K562 (cell line): ENCODE results near the gene STXBP6. TPM values are rescaled to one million over a fixed set of nuclear protein-coding genes. Genes with fewer than 3 reads are reported as not detected.

Experiments
- ATF3 ChIP-seq, 2 experiments: fragments of 450-650 bp in 1 of 2; sonication (generic) in 1 of 2; formaldehyde crosslinking in 1 of 2; IDR thresholded peaks in 1 of 2; conservative IDR thresholded peaks in 1 of 2; 2 replicates each; pipeline versions ENCODE4 v1.6.1 to v1.8.1; 2016 to 2023; ENCODE audit warnings: mild to moderate bottlenecking in 2 of 2, moderate library complexity in 2 of 2, inconsistent platforms in 1 of 2, missing genetic modification reagents in 1 of 2
- ATF7 ChIP-seq: fragments of 450-650 bp; IDR thresholded peaks from 2 replicates; pipeline ENCODE4 v1.7.1; 2014; ENCODE audit warnings: mild to moderate bottlenecking, moderate library complexity
- CCAR2 ChIP-seq: fragments of 200-400 bp; formaldehyde crosslinking; IDR thresholded peaks from 2 replicates; pipeline ENCODE4 v1.6.1; 2017; ENCODE audit warnings: mild to moderate bottlenecking, low read depth, low read length
- FOSL1 ChIP-seq: fragments of 200-800 bp; sonication (Bioruptor generic); conservative IDR thresholded peaks from 2 replicates; pipeline ENCODE4 v1.6.1; 2016; ENCODE audit warnings: missing genetic modification characterization, missing compliant biosample characterization
- FOXA1 ChIP-seq: fragments of 450-650 bp; IDR thresholded peaks from 2 replicates; pipeline ENCODE4 v1.6.1; 2016; ENCODE audit warnings: mild to moderate bottlenecking, borderline replicate concordance
- HMGN3 ChIP-seq: IDR thresholded peaks from 2 replicates; pipeline ENCODE4 v1.6.1; 2011; ENCODE audit warnings: borderline replicate concordance, low read depth, mild to moderate bottlenecking, mixed read lengths, low read length; ENCODE audit not compliant: insufficient read length; ENCODE audit errors: extremely low read depth
- KDM5B ChIP-seq: fragments of 200-600 bp; sonication (generic); IDR thresholded peaks from 2 replicates; pipeline ENCODE4 v1.6.1; 2012; ENCODE audit warnings: low read depth, mild to moderate bottlenecking, moderate library complexity, low read length, control low read depth, inconsistent platforms; ENCODE audit not compliant: insufficient replicate concordance
- MTF1 ChIP-seq: fragments of 250-450 bp; sonication (Bioruptor Pico); IDR thresholded peaks from 2 replicates; pipeline ENCODE4 v1.9.0; 2021; ENCODE audit warnings: moderate library complexity, mild to moderate bottlenecking, inconsistent platforms, borderline replicate concordance
- NFIC ChIP-seq: fragments of 450-650 bp; IDR thresholded peaks from 2 replicates; pipeline ENCODE4 v1.6.1; 2017; ENCODE audit warnings: mild to moderate bottlenecking, inconsistent platforms
- PKNOX1 ChIP-seq: fragments of 450-650 bp; IDR thresholded peaks from 2 replicates; pipeline ENCODE4 v1.6.1; 2016
- PML ChIP-seq: IDR thresholded peaks from 2 replicates; pipeline ENCODE4 v1.6.1; 2012; ENCODE audit warnings: low read length, inconsistent platforms
- RBM39 ChIP-seq: fragments of 200-400 bp; formaldehyde crosslinking; optimal IDR thresholded peaks from 2 replicates; pipeline ENCODE3; 2018; ENCODE audit warnings: low read depth, low read length
- RCOR1 ChIP-seq, 2 experiments: IDR thresholded peaks; 2 replicates each; pipeline ENCODE4 v1.6.1; 2012; ENCODE audit warnings: low read depth in 2 of 2, low read length in 2 of 2, borderline replicate concordance in 1 of 2, improper control_type of control experiment in 1 of 2
- SIRT6 ChIP-seq: IDR thresholded peaks from one replicate; pipeline ENCODE4 v1.6.1; 2012; ENCODE audit warnings: low read depth, mild to moderate bottlenecking, control low read depth, inconsistent platforms, low read length, moderate library complexity
- SMARCC2 ChIP-seq: fragments of 450-650 bp; IDR thresholded peaks from 2 replicates; pipeline ENCODE4 v1.6.1; 2017; ENCODE audit warnings: antibody characterized with exemption, moderate library complexity, mild to moderate bottlenecking, low read depth
- TAL1 ChIP-seq: fragments of 450-650 bp; IDR thresholded peaks from 2 replicates; pipeline ENCODE4 v1.6.1; 2016; ENCODE audit warnings: mild to moderate bottlenecking
- ZBTB11 ChIP-seq, 3 experiments: fragments of 200-800 bp in 1 of 3; fragments of 250-450 bp in 1 of 3; fragments of 450-650 bp in 1 of 3; sonication (Bioruptor Pico) in 1 of 3; sonication (Bioruptor generic) in 1 of 3; formaldehyde crosslinking in 1 of 3; IDR thresholded peaks; 2 replicates each; pipeline versions ENCODE4 v1.6.1 to v1.8.0; 2016 to 2022; ENCODE audit warnings: mild to moderate bottlenecking in 2 of 3, missing genetic modification characterization in 2 of 3, missing compliant biosample characterization in 1 of 3, moderate library complexity in 1 of 3
- ZNF778 ChIP-seq: fragments of 450-650 bp; formaldehyde crosslinking; IDR thresholded peaks from 2 replicates; pipeline ENCODE4 v1.4.0; 2020; ENCODE audit warnings: mild to moderate bottlenecking, moderate library complexity
- polyA plus RNA-seq, 8 experiments: library from polyadenylated mRNA; depleted of rRNA in 4 of 8; stranded (reverse) in 5 of 8; unstranded in 3 of 8; fragments of >200 nt; fragmentation: Nextera tagmentation in 2 of 8; fragmentation: Illumina TruSeq in 1 of 8; extraction: Ambion mirVana in 2 of 8; extraction: Trizol in 1 of 8; gene quantifications; 2 replicates each; pipeline versions ENCODE4 v1.2.1 to v1.2.3, GENCODE V29; 2011 to 2014; ENCODE audit warnings: inconsistent platforms in 1 of 8, missing spikeins in 1 of 8
- total RNA-seq, 7 experiments: library from RNA; depleted of rRNA in 6 of 7; stranded (reverse); fragments of >200 nt in 6 of 7; fragmentation: Illumina TruSeq in 2 of 7; extraction: Trizol in 2 of 7; gene quantifications; 2 replicates each; pipeline versions ENCODE4 v1.2.1 to v1.2.3, GENCODE V29; 2011 to 2021; ENCODE audit warnings: low replicate concordance in 1 of 7

Gene STXBP6
- total and polyA plus RNA-seq, 9 of the 15 experiments (the other 6 are each of a cell fraction or from before 2014, with no cell fraction given): 0.27 to 0.89 (median 0.59) TPM

- TF ChIP-seq ATF3 (IDR thresholded peaks at IDR 0.05) (peak; percentile 51; the same call in 1 of the 2 replicates), ATF3 (CRISPR knock-in tag; conservative IDR thresholded peaks at IDR 0.05) (no peak), ATF7 (peak; percentile 45; the same call in 1 of the 2 replicates), TAL1 (peak; percentile 78), ZNF778 (CRISPR knock-in tag) (no peak), SIRT6 (no peak), SMARCC2 (0 out of 2 replicates have a peak, but pooled peaks have one; percentile 23), PKNOX1 (peak; percentile 60), MTF1 (CRISPR knock-in tag) (no peak), ZBTB11 (CRISPR knock-in tag; IDR thresholded peaks at IDR 0.05) (no peak), RBM39 (no peak), RCOR1 (IDR thresholded peaks at IDR 0.05; ENCODE audit: borderline replicate concordance in 1 of 2, low read depth in 2 of 2, low read length in 2 of 2) (peak in 1 of 2 experiments; percentile 70; a peak in 1 of 4 replicates), FOXA1 (no peak), FOSL1 (tag) (peak; percentile 85), HMGN3 (no peak), PML (peak; percentile 41; the same call in 1 of the 2 replicates), NFIC (peak; percentile 49), KDM5B (no peak), CCAR2 (no peak)
These were observed 1.6 kb downstream of the STXBP6 start (continued) for GRCh38 chr14:25048170-25049016.
